ENCODE results near the gene IDUA.
A peak's percentile ranks its signal among the peaks of the same experiment; 100 is the strongest.

Gene IDUA

DNA sequence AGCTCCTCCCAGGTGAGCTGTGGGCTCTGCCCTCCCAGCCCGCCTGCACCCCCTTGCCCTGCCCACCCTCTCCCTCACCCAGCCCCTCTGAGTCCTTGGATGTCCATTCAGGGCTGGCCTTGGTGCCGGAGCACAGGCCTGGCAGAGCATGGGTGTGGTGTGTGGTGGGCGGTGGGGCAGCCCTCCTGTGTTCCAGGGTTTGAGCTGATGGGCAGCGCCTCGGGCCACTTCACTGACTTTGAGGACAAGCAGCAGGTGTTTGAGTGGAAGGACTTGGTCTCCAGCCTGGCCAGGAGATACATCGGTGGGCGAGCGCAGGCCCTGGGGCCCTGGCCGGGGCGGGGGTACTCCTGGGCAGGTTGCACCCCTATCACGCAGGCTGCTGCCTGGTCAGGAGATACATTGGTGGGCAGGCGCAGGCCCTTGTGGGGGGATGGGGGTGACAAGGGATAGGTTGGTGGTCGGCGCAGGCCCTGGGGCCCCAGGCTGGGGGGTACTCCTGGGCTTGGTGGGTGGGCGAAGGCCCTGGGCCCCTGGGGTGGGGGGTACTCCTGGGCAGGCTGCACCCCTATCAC, 13.9 kb downstream of the IDUA start:
- DNase-seq (ENCODE audit: low read depth in 2 of 2) = no peak

DNA sequence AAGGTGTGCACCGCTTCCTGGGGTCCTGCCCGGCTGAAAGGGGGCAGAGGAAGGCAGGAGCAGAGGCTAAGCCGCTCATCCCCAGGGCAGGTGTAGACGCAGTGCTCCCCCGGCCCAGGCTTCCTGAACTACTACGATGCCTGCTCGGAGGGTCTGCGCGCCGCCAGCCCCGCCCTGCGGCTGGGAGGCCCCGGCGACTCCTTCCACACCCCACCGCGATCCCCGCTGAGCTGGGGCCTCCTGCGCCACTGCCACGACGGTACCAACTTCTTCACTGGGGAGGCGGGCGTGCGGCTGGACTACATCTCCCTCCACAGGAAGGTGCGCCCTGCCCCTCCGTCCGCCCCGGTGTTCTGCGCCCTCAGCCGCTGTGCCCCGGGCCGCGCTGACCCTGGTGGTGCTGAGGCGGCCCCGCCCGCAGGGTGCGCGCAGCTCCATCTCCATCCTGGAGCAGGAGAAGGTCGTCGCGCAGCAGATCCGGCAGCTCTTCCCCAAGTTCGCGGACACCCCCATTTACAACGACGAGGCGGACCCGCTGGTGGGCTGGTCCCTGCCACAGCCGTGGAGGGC, 14.8 kb downstream of the IDUA start:
- DNase-seq (ENCODE audit: low read depth in 2 of 2) = no peak

DNA sequence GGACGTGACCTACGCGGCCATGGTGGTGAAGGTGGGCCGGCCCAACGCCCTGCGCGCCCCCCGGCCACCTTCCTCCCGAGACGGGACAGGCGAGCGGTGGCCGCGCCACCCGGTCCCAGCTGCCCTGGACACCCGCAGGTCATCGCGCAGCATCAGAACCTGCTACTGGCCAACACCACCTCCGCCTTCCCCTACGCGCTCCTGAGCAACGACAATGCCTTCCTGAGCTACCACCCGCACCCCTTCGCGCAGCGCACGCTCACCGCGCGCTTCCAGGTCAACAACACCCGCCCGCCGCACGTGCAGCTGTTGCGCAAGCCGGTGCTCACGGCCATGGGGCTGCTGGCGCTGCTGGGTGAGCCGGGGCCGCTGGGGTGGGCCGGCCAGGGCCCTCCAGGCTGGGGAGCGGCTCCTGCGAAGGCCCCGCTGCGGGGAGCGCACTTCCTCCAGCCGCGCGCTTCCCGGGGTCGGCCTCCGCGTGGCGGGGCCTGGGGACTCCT, 15.3 kb downstream of the IDUA start:
- no peak for DNase-seq (ENCODE audit: low read depth in 2 of 2)

DNA sequence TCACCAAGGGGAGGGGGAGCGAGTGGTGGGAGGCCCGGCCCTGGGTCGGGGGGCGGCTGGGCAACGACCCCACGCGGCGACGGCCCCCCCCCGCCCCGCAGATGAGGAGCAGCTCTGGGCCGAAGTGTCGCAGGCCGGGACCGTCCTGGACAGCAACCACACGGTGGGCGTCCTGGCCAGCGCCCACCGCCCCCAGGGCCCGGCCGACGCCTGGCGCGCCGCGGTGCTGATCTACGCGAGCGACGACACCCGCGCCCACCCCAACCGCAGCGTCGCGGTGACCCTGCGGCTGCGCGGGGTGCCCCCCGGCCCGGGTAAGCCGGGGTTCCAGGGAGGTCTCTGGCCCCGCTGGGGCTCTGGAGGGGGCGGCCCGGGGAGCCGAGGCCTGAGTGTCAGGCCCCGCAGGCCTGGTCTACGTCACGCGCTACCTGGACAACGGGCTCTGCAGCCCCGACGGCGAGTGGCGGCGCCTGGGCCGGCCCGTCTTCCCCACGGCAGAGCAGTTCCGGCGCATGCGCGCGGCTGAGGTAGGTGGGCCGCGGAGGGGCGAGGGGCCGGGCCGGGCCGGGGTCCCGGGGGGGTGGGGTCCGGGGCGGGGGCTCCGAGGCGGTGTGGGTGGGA, 15.9 kb downstream of the IDUA start:
- no peak for DNase-seq (ENCODE audit: low read depth in 2 of 2)

DNA sequence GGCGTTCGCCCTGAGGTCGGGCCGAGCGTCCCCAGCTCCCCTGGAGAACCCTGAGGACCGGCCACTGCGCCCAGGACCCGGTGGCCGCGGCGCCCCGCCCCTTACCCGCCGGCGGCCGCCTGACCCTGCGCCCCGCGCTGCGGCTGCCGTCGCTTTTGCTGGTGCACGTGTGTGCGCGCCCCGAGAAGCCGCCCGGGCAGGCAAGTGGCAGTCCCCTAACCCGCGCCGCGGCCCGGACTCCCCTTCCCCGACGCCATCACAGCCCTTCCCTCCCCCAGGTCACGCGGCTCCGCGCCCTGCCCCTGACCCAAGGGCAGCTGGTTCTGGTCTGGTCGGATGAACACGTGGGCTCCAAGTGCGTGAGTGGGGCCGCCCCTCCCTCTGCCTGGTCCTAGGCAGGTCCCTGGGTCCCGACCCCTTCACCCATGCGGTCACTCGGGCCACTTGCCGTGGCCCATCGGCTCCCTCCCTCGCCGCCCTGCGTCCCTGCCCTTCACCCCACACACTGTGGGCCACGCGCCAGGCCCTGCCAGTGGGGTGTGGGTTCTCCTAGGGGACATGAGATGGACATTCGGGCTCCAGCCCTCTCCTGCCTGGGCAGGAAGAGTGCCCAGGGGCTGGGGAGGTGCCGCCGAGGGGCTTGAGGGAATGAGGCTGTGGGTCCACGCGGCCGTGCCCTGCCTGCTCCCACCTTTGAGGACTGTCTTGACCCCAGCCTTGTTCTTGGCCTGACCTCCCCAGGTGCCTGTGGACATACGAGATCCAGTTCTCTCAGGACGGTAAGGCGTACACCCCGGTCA, 16.6 kb downstream of the IDUA start:
- no peak for DNase-seq (ENCODE audit: low read depth in 2 of 2)

DNA sequence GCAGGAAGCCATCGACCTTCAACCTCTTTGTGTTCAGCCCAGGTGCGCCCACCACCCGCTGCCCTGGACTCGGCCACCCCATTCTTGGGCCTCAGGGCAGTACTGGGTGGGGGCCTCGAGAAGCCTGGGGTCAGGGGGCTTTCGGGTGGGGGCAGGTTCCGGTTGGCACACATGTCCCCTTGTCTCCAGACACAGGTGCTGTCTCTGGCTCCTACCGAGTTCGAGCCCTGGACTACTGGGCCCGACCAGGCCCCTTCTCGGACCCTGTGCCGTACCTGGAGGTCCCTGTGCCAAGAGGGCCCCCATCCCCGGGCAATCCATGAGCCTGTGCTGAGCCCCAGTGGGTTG, 17.2 kb downstream of the IDUA start:
- no peak for DNase-seq (ENCODE audit: low read depth in 2 of 2)

DNA sequence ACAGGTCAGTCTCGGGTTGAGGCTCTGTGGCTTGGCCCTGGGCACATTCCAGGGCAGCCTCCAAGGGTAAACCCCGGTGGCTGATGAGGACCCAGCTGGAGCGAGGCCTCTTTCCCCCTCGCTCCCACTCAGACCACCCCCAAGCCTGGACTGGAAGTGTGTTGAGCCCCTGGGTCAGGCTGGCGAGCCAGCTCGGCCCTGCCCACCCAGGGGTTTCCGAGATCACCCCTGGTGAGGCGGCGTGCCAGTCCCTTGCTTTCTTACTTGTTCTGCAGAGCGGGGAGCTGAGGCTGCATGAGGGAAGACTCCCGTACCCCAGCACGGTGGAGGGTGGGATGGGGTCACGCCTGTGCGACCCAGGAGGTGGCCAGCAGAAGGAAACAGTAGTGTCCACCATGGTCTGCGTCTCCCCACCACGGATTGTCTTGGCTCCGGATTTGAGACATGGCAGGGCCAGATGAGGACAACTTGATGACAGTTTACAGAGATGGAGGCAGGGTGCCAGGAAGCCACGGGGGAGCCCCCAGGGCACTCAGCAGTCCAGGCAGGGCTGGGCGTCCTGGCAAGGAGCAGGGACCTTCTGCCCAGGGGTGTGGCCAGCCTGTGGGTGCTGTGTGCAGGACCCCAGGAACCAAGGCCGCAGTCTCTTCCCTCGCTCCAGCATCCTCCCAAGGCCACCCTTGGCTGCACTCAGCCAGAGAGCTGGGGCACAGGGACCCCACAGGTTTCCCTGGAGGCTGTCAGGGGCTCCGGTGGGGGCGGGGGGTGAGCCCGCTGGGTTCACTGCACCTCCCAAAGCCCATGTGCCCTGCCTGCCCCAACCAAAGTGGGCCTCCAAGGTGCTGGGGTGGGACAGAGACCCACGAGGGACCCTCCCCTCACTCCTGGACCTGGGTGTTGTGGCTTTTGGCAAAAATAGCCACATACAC, 18.0 kb downstream of the IDUA start:
- no peak for DNase-seq (ENCODE audit: low read depth in 2 of 2)

DNA sequence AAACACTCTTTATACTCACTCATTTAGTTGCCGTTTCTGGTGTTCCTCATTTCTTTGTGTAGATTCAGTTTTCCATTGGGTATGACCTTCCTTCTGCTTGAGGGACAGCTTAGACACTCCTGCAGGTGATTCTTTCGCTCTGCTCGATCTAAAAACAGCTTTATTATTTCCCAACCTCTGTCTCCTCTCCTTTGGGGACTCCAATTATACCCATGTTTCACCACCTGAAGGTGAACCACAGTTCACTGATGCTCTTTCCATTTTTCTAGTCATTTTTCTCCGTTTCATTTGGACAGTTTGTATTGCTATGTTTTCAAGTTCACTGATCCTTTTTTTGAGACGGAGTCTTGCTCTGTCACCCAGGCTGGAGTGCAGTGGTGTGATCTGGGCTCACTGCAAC, 20.0 kb downstream of the IDUA start:
- no peak for DNase-seq (ENCODE audit: low read depth in 2 of 2)

DNA sequence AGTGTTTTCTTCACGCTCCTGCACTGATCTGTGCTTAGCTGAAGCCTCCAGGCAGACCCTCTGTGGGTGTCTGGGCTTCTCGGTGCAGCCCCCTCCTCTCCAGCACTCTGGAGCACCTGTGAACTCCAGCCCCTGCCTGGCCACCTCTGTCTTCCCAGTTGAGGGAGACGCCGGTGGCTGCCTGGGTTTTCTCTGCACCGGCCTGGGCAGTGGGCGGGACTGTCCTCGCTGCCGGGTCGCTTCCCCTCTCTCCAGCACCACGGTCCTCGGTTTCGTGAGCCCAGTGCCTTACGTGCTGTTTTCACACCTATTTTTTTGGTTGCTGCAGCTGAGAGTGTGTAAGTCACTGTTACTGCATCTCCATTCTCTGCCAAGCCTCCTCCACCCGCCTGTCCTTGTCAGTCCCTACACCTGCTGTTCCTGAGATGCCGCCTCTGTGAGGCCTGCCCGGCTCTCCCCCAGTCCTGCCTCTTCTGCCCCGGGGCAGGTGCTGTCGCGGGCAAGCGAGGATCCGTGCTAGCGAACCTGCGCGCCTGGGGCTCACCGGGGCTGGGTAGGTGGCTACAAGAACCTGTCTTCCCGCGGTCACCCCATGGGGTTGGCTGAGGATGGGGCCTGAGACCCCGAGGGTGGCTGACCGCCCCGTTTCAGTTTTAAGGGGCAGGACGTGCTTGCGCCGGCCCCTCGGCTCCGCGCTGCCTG, 22.1 kb downstream of the IDUA start:
- DNase-seq (ENCODE audit: low read depth in 2 of 2) = no peak

DNA sequence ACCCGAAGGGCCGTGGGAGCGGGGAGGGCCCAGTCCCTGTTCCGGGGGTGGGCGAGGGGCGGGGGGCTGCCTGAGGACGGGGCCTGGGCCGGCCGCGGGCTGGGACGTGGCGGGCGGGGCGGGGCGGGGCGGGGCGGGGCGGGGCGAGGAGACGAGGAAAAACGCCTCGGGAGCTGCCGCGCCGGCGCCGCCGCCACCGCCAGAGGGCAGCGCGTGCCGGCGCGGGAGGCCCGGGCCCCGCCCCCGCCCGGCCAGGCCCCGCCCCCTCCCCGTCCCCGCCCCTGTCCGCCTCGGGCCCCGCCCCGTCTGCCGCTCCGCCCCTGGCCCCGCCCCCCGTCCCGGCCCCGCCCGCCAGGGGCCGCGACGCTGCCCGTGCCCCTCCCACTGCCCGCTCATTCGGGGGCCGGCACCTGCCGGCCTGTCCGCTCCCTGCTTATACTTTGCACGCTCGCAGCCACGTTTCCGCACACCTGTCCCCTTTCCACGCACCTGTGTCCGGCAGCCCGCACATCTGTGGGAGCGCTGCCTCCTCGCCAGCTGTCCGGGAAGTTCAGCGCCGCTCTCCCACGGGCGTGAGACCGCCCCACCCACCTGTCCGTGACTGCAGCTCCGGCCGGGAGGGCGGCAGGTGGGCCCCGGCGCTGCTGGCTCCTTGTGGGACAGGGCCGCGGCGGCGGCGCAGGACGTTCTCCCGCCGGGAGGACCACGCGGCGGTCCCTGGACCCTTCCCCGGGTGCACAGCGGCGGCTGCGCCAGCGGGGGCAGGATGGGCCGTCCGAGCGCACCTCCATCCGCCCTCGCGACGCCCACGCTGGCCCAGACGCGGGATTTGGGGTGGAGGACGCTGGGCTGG, 22.9 kb downstream of the IDUA start:
- DNase-seq (ENCODE audit: low read depth in 2 of 2) = peak; percentile 52 to 54

DNA sequence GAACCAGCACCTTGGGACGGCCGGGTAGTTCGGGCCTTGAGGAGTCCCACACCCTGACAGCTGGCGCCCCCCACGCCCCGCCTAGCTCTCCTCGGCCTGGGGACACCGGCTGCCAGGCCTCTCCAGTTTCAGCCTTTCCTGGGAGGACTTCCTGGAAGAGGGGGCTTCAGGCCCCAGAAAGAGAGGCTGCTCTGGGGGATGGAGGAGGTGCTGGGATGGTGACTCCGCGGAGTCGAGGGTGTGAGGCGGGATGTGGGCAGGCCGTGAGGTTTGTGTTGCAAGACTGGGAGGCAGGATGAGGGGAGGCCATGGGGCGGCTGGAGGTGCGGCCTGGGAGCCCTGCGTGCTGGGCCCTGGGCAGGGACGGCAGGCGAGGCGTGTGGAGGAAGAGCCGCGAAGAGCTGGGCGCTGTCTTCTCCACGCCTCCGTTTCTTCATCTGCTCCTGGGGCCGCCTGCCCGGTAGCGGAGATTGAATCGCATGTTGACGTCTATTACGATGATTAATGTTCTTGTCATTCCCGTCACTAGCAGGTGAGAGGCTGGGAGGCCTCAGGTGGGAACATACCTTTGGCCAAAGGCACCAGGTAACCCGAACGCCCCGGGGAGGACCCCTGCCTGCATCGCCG, 23.7 kb downstream of the IDUA start:
- peak; percentile 38 to 52 for DNase-seq (ENCODE audit: low read depth in 2 of 2)

DNA sequence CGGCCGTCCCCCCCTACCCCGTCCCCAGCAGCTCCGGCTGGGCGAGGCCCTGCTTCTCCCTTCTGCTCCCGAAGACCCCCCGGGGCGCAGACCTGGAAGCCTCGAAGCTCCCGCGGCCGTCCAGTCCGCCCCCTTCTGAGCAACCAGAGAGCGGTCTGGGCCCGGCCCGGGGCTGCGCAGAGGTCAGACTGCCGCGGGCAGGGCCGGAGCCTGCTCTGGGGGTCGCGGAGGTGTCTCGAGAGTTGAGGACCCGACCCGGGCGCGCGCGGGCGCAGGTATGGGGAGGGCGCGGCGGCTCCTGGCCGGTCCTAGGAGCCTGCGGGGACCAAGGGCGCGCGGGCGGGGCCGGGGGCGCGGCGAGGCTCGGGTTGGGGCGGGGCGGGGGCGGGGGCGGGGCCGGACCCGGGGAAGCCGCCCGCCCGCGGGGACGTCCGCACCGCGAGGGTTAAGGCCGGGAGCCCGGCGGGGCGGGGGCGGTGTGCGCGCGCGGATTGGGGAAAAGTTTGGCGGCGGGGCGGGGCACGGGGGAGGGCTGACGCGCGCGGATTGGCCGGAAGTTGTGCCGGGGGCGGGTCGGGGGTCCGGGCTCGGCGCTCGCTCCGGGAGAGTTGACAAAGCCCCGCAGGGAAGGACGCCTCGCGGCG, 24.3 kb downstream of the IDUA start, which contains the start of gene FGFRL1:
Gene FGFRL1, plus strand, starts transcription at position 605 of the 644 bp plus-strand sequence. CDS start 860 bp downstream, outside the sequence.
- DNase-seq (ENCODE audit: low read depth in 2 of 2) = peak; percentile 88 to 93

DNA sequence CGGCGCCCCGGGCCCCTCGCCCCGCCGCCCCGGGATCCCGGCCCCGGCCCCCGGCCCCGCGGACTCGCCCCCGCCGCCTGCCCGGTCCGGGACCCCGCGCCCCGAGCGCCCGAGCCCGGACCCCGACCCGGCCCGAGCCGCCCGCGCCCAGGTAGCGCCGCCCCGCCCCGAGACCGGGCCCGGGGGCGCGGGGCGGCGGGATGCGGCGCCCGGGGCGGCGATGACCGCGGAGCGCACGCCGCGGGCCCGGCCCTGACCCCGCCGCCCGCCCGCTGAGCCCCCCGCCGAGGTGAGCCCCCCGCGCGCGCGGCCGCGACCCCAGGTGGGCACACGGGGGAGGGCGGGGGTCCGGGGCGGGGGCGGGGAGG, 24.8 kb downstream of the IDUA start:
- DNase-seq (ENCODE audit: low read depth in 2 of 2) = no peak

DNA sequence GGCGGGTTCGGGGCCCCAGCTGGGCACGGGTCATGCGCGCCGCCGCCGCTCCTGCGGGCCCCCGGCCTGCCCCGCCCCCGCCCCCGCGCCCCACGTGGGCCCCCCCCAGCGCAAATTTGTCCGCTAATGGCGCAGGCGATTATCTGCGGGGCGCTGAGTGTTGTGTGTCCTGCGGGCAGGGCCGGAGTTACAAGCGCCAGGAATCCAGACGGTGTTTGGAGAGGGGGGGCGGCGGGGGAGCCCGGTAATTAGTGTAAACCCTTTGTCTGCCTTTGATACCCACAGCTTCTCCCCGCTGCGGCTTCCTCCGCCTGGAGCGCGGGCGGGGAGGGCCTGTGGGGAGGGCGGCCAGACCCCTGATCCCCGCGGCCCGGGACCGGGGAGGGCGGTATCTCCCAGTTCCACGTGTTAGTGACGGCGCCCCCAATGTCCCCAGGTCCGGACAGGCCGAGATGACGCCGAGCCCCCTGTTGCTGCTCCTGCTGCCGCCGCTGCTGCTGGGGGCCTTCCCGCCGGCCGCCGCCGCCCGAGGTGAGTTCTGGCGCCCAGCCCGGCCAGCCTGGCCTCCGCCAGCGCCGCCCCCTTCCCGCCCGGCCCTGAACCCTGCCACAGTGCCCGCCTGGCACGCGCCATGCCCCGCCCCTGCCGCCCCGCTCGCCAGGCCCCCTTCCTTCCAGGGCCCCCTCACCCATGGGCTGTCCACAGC, 25.3 kb downstream of the IDUA start:
- DNase-seq (ENCODE audit: low read depth in 2 of 2) = no peak

DNA sequence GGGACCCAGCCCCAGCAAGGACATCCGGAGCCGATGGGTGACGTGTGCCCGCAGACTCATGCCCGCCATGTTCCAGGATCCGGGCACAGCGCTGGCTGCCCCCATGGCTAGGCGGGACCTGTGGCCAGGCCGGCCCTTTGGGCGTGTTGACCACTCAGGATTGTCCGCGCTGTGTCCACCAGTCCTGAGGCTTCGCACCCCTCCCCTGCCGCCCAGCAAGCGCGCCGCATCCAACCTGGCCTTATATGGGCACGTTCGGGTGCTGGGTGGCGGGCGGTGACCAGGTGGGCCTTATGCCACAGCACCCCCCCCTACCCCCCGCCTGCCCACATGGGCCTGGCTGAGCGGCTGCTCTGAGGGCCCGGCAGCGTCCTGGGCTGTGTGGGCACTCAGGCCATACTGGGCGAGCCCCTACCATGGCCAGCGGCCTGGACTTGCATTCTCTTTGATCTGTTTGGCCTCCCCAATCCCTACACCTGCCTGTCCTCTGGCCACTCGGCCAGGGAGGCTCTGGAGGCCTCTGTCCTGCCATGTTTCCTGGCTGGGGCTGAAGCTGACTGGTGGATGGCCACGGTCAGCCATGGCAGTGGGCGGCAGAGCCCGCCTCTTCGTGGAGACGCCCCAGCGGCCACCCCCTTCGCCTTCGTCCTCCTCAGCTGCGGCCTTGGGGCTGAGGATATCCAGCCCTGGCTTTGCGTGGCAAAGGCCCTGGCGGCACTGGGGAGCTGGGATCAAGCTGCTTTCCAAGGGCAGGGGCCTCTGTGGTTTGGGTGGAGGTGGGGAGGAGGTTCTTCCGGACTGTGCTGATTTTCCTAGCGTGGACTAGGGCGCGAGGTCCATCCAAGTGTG, 26.6 kb downstream of the IDUA start:
- DNase-seq (ENCODE audit: low read depth in 2 of 2) = no peak

DNA sequence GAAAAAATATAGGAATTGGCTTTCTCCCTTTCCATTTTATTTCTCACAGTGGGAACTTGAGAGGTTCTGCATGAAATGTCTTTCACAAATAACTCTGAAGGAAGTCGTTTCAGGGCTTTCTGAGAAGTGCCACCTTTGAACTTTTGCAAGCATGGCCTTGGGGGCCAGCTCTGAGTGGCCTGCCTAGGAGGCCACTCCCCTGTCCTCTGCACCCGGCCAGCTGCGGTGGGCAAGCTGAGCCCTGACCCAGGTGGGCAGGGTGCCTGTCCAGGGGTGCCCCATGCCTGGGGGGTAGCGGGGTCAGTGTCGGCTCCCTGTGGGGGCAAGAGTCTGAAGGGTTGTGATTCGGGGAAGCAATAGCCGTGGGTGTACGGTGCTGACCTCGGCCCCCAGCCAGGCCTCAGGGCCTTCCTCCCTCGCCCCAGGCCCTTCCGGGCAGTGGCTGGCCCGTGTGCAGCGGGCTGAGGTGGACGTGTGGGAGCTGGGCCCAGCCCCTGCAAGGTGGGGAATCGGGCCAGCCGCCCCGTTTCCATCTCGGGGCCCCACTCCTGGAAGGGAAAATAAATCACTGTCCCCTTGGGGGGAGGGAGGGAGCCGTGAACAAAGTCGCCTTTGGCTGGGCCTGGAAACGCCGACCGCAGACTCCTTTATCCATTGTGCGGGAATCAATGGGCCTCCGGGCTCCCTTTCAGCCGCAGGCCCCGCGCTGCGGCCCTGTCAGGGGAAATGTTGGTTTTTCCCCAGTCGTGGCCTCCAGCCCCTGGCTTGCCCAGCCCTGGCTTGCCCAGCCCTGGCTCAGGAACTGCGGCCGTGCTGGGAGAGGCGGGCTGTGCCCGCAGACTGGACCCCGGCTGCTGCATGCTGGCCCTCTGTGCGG, 27.7 kb downstream of the IDUA start:
- DNase-seq (ENCODE audit: low read depth in 2 of 2) = no peak

Data from activated CD4-positive, alpha-beta T cell treated with anti-CD3 and anti-CD28 coated beads for 24 hours (primary cell).